ACC112 (cell line): ENCODE measurements around the gene JAK1.

Experiments
- H2AFZ ChIP-seq: fragments of 200-600 bp; sonication (generic); one replicate; pipeline ENCODE4 v1.6.0; 2017; ENCODE audit warnings: antibody characterized with exemption, low read length; ENCODE audit not compliant: unreplicated experiment
- H3K27ac ChIP-seq: fragments of 200-600 bp; sonication (generic); 2 replicates; pipeline ENCODE4 v1.5.1; 2014; ENCODE audit warnings: low read depth, mild to moderate bottlenecking, antibody characterized with exemption, low read length, moderate library complexity
- H3K27me3 ChIP-seq: fragments of 200-600 bp; sonication (generic); 2 replicates; pipeline ENCODE4 v1.6.1; 2014; ENCODE audit warnings: mild to moderate bottlenecking, antibody characterized with exemption, low read length, moderate library complexity, mixed read lengths; ENCODE audit not compliant: insufficient read depth
- H3K36me3 ChIP-seq: fragments of 200-600 bp; sonication (generic); 2 replicates; pipeline ENCODE4 v1.6.1; 2016; ENCODE audit warnings: mild to moderate bottlenecking, antibody characterized with exemption, low read length, moderate library complexity, mixed read lengths; ENCODE audit not compliant: insufficient read depth
- H3K4me1 ChIP-seq: fragments of 200-600 bp; sonication (generic); one replicate; pipeline ENCODE4 v1.6.1; 2016; ENCODE audit warnings: low read length, mixed read lengths; ENCODE audit not compliant: insufficient read depth, unreplicated experiment, control insufficient read depth
- H3K4me3 ChIP-seq: fragments of 200-600 bp; sonication (generic); 2 replicates; pipeline ENCODE4 v1.5.1; 2014; ENCODE audit warnings: mild to moderate bottlenecking, low read depth, low read length
- H3K79me2 ChIP-seq: fragments of 200-600 bp; sonication (generic); one replicate; pipeline ENCODE4 v1.6.0; 2016; ENCODE audit warnings: low read length; ENCODE audit not compliant: control insufficient read depth, unreplicated experiment, insufficient read depth

Gene JAK1

GRCh38 chr1:64962441-64962840 lies 3.9 kb downstream of the JAK1 start:
- no peak overlapping the region for H3K27ac ChIP-seq
- H3K36me3 ChIP-seq: 0 out of 2 replicates have a peak, but pooled peaks cover 4% of the 10 kb centered on the region
- peaks cover 12% of the 10 kb centered on the region for H3K4me1 ChIP-seq
- peaks cover 85% of the 10 kb centered on the region for H3K79me2 ChIP-seq
- H2AFZ ChIP-seq: no peak overlapping the region
- no peak overlapping the region for H3K4me3 ChIP-seq
- H3K27me3 ChIP-seq: no peaks in the 10 kb centered on the region

DNA sequence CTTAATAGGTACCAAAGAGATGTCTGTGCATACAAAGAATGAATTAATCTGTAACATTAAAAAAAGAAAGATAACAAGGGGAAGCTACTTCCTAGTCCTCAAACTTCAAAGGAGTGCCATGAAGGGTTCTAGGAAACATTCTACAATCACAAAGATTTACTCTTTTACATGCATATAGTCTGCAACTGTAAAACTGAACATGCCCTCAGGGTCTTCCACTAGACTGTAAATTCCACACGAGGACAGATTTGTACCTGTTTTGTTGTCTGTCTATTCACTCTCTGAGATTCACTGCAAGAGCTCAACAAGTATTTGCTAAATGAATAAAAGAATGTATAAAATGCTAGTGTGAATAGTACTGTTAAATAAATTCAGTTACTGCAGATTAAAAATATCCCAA lies 4.4 kb downstream of the JAK1 start:
- 0 out of 2 replicates have a peak, but pooled peaks cover 4% of the 10 kb centered on the region for H3K36me3 ChIP-seq
- H3K79me2 ChIP-seq: peaks cover 89% of the 10 kb centered on the region
- no peak overlapping the region for H3K4me3 ChIP-seq
- H3K27me3 ChIP-seq: no peaks in the 10 kb centered on the region
- no peak overlapping the region for H3K27ac ChIP-seq
- H2AFZ ChIP-seq: no peak overlapping the region
- H3K4me1 ChIP-seq: peaks cover 15% of the 10 kb centered on the region

DNA sequence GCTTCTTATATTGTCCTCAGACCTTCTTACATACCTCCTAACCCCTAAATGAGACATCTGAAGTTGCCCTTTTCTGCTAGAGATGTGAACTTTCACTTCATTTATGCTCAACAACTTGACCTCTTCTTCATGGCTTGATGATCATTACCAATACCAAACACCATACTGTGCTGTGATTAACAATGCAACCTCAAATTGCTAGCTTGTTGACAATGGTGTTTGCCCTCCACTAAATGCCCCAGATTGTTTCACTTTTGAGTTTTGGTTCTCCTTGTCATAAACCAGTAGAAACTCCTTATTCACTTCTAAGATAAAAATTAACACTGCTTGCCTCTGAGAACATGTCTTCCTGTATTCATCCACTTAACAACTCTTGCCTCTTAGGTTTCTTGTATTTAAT lies 5.6 kb downstream of the JAK1 start:
- peaks cover 26% of the 10 kb centered on the region for H3K4me1 ChIP-seq
- no peak overlapping the region for H3K27ac ChIP-seq
- no peak overlapping the region for H2AFZ ChIP-seq
- H3K27me3 ChIP-seq: no peaks in the 10 kb centered on the region
- H3K79me2 ChIP-seq: peaks cover 96% of the 10 kb centered on the region
- 0 out of 2 replicates have a peak, but pooled peaks cover 4% of the 10 kb centered on the region for H3K36me3 ChIP-seq
- H3K4me3 ChIP-seq: no peak overlapping the region

- Histone ChIP-seq H3K27me3 (no peaks in the 10 kb centered on the region), H3K36me3 (0 out of 2 replicates have a peak, but pooled peaks cover 4% of the 10 kb centered on the region), H3K27ac (no peak overlapping the region), H3K79me2 (peaks cover 96% of the 10 kb centered on the region), H2AFZ (no peak overlapping the region), H3K4me1 (peaks cover 25% of the 10 kb centered on the region), H3K4me3 (no peak overlapping the region)
These were observed 6.4 kb downstream of the JAK1 start for GRCh38 chr1:64959986-64960385.

DNA sequence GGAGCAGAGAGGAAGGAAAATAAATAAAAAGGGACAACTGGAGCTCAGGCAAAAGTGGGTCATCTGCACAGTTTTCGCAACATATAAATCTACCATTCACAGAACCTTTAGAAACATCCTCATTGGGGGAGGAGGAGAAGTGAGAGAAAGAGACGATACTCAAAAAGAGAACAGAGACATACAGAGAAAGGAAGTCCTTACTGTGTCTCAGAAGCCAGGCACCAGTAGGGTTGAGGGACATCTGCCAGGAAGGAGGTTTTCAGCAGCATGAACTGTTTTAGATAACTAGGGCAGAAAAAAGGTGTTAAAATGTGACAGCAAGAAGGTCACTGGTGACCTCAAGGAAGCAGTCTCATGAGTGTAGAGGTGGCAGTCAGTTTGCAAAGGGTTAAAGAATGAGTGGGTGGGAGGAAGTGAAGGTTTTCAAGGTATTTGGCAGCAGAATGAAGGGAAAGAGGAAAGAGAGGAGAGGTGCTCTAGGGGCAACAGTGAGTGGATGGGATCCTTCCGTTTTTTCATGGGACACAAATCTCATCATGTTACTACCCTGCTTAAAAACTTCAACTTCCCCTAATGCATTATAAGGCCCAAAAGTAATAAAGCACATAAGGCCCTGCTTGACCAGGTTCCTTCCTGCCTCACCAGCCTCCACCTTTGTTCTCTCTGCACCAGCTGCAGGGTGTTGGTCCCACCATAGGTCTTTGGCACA lies 9.5 kb downstream of the JAK1 start:
- peak overlapping the region; percentile 13; the same call in 1 of the 2 replicates for H3K27ac ChIP-seq
- H3K36me3 ChIP-seq: 0 out of 2 replicates have a peak, but pooled peaks cover 4% of the 10 kb centered on the region
- no peaks in the 10 kb centered on the region for H3K27me3 ChIP-seq
- H2AFZ ChIP-seq: no peak overlapping the region
- H3K4me1 ChIP-seq: peaks cover 28% of the 10 kb centered on the region
- peaks cover 91% of the 10 kb centered on the region for H3K79me2 ChIP-seq
- H3K4me3 ChIP-seq: no peak overlapping the region

DNA sequence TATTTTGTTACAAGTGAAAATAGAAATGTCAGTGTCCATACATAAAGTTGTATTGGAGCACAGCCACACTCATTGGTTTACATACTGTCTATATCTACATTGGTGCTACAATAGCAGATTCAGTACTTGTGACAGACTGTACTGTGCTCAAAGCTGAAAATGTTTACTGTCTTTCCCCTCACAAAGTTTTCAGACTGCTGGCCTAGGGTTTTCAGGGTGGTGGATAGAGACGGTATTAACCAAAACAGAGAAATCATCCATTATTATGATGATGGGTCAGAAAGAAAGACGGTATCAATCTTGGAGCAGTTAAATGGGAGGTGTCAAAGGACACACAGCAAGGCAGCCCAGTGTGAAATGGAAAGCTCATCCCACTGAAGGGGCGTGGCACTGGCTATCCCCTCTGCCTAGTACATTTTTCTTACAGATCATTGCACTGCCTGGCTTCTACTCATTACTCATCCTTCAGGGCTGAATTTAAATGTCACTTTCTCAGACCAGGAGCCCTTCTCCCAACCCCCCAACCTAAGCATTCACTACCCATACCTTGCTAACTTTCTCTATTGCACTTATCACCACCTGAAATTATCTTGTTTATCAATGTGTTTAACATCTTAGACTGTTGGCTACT lies 10.2 kb downstream of the JAK1 start:
- H3K79me2 ChIP-seq: peaks cover 89% of the 10 kb centered on the region
- no peak overlapping the region for H3K4me3 ChIP-seq
- H2AFZ ChIP-seq: no peak overlapping the region
- peak overlapping the region; percentile 13; the same call in 1 of the 2 replicates for H3K27ac ChIP-seq
- H3K36me3 ChIP-seq: 0 out of 2 replicates have a peak, but pooled peaks cover 4% of the 10 kb centered on the region
- peaks cover 28% of the 10 kb centered on the region for H3K4me1 ChIP-seq
- H3K27me3 ChIP-seq: no peaks in the 10 kb centered on the region

- H3K27me3 ChIP-seq: no peaks in the 10 kb centered on the region
- H3K27ac ChIP-seq: no peak overlapping the region
- peaks cover 25% of the 10 kb centered on the region for H3K4me1 ChIP-seq
- no peaks in the 10 kb centered on the region for H3K36me3 ChIP-seq
- no peak overlapping the region for H3K4me3 ChIP-seq
- peaks cover 89% of the 10 kb centered on the region for H3K79me2 ChIP-seq
- no peak overlapping the region for H2AFZ ChIP-seq
These were observed 11.0 kb downstream of the JAK1 start for GRCh38 chr1:64955097-64956009.

DNA sequence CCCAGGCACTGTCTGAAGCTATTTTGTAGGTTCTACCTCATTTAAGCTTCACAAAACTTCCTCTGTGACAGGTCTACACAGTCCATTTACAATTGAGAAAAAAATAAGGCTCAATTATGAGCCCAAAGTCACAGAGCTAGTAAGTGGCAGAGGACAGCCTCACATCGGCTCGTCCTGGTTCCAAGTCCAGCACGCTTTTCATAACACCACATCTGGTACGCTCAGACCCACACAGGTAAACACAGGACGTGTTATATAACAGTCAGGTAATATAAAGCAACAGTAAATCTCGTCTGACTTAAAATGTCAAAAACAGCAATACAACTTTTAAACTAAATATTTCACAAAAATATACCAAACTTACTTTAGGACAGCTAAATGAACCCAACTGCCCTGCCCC lies 13.1 kb downstream of the JAK1 start:
- Histone ChIP-seq H3K4me1 (peaks cover 35% of the 10 kb centered on the region), H3K79me2 (peaks cover 85% of the 10 kb centered on the region), H3K4me3 (no peak overlapping the region), H3K27ac (no peak overlapping the region), H3K27me3 (no peaks in the 10 kb centered on the region), H3K36me3 (no peaks in the 10 kb centered on the region), H2AFZ (no peak overlapping the region)

DNA sequence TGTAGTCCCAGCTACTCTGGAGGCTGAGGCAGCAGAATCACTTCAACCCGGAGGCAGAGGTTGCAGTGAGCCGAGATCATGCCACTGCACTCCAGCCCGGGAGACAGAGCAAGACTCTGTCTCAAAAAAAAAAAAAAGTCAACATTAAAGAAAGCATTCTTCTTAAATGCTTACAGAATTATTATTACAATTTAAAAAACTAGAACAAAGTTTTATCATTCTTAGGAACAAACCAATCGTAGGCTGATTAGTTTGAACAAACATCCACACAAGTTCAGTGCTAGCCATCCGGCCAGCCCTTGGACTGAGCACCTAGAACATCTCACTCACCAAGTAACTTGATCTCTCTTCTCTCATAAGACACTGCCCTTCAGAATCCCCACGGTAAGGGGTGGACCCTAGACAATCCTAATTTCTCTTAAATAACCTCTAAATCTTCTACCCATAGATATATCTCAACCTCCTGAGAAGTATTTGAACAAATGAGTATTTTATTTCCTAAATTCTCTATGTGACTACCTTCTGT lies 16.0 kb downstream of the JAK1 start:
- H3K4me3 ChIP-seq: no peak overlapping the region
- H3K27me3 ChIP-seq: no peaks in the 10 kb centered on the region
- H3K79me2 ChIP-seq: peaks cover 77% of the 10 kb centered on the region
- no peak overlapping the region for H3K27ac ChIP-seq
- no peak overlapping the region for H2AFZ ChIP-seq
- peaks cover 20% of the 10 kb centered on the region for H3K4me1 ChIP-seq
- no peaks in the 10 kb centered on the region for H3K36me3 ChIP-seq
